Kidney capillary endothelial cell (primary cell): ENCODE results near the gene COA7.

Experiments used
- DNase-seq: peaks from one replicate; pipeline ENCODE4 v3.0.0-alpha.2; 2018; ENCODE audit warnings: low spot score

The COA7 gene

GRCh38 chr1:52635321-52636089 lies 62.6 kb downstream of the COA7 start:
- DNase-seq: no peak
